ENCODE data around the gene SLC35F1.

Gene SLC35F1

DNA sequence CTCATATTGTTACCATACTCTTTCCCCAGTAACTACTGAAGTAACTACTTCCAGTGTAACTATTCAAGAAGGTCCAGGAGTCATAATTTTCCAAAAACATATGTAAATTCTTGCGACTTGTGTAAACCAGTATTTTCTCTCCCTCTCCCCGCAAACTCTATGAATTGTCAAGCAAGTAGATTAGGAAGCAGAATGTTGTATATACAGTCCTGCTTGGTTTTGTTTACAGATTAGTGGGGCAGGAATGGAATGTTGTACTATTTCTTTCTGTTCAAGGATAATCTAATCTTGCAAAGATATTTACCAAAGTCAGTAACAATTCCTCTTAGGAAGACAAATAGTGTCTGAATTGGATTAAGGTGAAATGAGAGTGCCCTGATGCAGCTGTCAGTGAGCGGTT lies 406.1 kb downstream of the SLC35F1 start:
- H3K4me3 ChIP-seq (ENCODE audit: low read depth, low read length): no peak overlapping the region
- DNase-seq (ENCODE audit: low read depth): no peak
- TF ChIP-seq CTCF (IDR thresholded peaks at IDR 0.05; ENCODE audit: low read depth, low read length, missing control alignments): no peak

DNA sequence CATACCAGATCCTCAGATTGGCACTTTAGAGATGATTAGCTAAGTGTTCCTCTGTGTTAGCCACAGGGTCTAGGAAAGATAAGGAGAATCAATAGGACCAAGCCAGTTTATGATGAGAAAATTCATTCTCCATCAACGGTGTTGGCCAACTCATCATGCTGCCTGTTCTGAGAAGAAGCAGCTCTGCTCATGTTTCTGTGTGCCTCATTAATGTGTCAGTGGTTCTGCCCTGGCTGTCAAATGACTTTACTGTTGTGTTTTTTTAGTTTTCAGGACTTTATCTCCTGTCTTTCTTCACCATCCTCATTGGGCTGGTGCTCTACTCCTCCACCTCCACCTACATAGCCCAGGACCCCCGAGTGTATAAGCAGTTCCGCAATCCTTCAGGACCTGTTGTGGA lies 406.7 kb downstream of the SLC35F1 start:
- no peak for TF ChIP-seq CTCF (IDR thresholded peaks at IDR 0.05; ENCODE audit: low read depth, low read length, missing control alignments)
- DNase-seq (ENCODE audit: low read depth): no peak
- H3K4me3 ChIP-seq (ENCODE audit: low read depth, low read length): no peak overlapping the region

- no peak for DNase-seq (ENCODE audit: low read depth)
- H3K4me3 ChIP-seq (ENCODE audit: low read depth, low read length): no peak overlapping the region
- no peak for TF ChIP-seq CTCF (IDR thresholded peaks at IDR 0.05; ENCODE audit: low read depth, low read length, missing control alignments)
These were observed 409.8 kb downstream of the SLC35F1 start for GRCh38 chr6:118316796-118317384.

DNA sequence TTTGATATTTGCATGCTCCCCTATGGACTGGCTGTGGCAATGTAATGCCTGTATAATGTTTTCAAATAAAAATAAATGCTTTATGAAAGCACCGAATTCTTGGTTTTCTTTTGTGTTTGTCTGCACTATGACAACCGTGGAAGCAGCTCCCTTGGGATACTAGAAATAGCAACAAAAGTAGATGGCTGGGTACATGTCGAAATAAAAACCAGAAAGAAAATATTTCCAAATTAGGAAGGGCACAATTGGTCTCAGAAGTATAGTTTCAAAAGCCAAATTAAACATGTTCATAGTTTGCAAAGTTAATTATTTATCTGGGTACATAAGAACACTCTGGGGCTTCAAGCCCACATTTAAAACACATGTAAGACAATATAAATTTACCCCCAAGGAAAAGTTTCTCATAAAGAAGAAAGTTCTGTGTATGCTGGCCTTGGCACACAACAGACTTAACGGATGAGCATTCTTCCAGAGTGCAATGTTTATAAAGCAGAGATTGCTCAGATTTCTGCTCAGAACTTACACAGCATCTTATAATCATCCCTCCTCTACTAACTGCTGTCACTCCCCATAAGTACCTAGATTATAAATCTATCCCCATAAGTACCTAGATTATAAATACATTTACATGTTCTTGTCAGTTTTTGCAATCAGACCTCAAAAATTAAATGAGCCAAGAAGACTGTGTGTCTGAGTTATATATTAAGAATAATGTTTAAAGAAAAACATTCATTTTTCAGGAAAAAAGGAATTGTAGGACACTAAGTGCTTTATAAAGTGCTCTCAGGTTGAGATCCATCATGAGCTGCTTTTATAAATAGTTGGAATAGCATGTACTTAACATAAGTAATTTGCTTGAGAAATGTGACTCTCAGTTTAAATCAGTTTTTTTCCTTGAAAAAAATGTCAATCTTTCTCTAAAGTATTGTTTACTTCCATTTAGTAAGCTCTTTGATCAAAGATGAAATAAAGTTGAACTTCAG lies 410.8 kb downstream of the SLC35F1 start:
- DNase-seq (ENCODE audit: low read depth): no peak
- no peak overlapping the region for H3K4me3 ChIP-seq (ENCODE audit: low read depth, low read length)
- no peak for TF ChIP-seq CTCF (IDR thresholded peaks at IDR 0.05; ENCODE audit: low read depth, low read length, missing control alignments)

DNA sequence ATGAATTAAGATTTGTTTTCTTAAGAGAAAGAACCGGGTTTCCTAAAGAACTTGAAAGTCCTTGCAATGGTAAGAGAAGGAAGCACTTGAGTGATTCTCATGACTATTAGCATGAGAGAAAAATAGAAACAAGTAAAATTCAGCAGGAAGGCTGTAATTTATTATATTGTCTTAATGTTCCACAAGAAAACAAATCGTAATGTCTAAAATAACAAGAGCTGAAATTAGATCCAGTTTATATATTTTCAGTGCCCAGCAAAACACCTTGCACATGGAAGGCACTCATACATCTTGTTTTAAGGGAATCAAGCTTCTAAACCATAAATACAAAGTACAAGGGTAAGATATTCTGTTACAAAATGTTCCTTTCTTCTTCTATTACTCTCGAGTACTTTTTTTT lies 411.6 kb downstream of the SLC35F1 start:
- H3K4me3 ChIP-seq (ENCODE audit: low read depth, low read length): no peak overlapping the region
- no peak for DNase-seq (ENCODE audit: low read depth)
- no peak for TF ChIP-seq CTCF (IDR thresholded peaks at IDR 0.05; ENCODE audit: low read depth, low read length, missing control alignments)

GRCh38 chr6:118319416-118319815 lies 412.4 kb downstream of the SLC35F1 start:
- DNase-seq (ENCODE audit: low read depth): no peak
- no peak for TF ChIP-seq CTCF (IDR thresholded peaks at IDR 0.05; ENCODE audit: low read depth, low read length, missing control alignments)
- no peak overlapping the region for H3K4me3 ChIP-seq (ENCODE audit: low read depth, low read length)
